Activated CD4-positive, alpha-beta T cell treated with anti-CD3 and anti-CD28 coated beads for 1 hour (primary cell): Measurements from ENCODE around the gene JUP.

Source experiments
- DNase-seq: peaks from one replicate; pipeline ENCODE4 v3.0.0-alpha.2; 2020

Gene JUP

DNA sequence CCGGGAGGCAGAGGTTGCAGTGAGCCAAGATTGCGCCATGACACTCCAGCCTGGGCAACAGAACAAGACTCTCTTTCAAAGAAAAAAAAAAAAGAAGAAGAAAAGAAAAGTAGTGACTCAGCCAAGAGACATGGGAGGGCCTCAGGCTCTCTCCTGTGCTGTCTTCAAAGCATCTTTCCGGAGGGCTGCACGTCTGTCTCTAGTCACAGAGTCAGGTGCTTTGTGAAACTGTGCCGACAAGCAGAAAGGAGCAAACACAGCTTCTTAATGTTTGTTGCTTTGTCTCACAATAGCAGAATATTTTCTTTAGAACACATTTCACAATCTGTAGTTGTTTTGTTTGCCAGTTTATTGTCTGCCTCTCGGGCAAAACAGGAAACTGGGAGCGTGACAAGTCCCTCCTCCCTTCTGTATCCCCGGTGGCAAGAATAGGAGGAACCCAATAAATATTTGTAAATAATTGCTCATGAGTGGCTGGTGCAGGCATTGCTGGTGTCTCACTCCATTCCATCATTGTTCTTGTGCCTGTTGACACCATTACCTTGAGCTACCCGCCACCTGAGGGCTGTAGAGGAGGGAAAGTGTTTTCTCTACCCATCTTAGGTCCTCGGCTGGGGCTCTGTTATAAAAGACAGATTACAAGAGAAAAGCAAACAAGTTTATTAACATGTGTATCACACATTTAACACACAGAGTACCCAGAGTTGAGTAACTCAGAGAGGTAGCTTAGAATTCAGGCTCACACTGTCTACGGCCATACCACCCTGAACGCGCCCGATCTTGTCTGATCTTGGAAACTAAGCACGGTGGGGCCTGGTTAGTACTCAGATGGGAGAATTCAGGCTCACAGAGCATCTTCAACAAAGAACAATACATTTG, 68.9 kb downstream of the JUP start:
- no peak for DNase-seq

DNA sequence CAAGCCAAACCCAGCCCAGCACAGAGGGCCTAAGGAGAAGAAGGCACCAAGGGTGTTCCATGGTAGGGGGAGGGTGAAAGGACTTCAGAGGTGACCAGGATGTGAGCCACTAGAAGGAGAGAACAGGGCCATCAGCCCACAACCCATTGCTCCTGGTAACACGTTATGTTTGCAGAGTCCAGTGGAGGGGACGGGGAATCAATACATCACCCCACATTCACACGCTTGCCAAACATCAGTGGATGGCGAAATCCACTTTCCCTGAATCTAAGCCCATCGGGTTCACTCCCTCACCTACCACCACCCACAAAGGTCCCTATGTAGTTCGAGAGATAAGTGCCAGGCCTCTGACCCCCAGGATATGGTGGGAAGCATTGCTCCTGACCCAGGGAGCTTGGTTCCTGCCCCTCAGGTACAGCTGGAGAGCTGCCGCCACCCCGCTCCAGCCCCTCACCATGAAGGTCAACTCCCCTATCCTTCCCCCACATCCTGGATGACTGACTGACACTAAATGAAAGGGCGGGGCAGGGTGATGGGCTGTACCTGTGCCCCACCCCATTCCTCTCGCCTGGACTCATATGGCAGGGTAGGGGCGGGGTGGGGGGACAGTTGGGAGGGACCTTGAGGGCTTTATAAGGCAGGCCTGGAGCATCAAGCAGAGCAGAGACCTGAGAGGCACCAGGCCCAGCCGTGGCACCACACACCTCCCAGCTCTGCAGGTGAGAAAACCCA, 74.7 kb downstream of the JUP start, which contains the start of gene GAST:
Gene GAST, plus strand, starts transcription at position 663 of the 732 bp plus-strand sequence. CDS start 3,106 bp downstream, outside the sequence.
- no peak for DNase-seq

DNA sequence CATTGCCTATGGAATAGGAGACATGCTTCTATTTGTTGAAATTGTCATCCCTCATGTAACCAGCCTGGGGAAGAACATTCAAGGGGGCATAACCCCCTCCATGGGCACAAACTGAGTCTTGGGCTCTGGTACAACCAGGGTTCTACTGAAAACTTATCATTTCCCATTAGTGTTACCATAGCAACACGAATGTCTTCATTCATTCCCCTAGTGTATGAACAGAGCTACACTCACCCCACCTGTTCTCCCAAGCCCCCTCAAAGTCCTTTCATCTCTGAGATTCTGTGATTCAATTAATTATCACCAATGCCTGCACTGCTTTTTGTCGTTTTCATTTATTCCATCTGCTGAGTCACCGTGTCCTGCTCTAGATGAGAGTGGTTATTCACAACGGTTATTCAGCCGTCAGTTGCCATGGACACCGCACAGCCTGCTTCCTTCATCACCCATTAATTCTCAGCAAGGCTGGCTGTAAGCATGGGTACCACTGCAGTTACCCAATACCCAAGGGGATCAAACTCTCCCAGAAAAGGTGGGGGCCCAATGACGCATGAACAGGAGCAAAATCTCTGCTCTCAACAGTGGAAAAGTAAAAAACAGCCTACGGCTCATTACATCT, 75.9 kb downstream of the JUP start:
- DNase-seq = no peak

DNA sequence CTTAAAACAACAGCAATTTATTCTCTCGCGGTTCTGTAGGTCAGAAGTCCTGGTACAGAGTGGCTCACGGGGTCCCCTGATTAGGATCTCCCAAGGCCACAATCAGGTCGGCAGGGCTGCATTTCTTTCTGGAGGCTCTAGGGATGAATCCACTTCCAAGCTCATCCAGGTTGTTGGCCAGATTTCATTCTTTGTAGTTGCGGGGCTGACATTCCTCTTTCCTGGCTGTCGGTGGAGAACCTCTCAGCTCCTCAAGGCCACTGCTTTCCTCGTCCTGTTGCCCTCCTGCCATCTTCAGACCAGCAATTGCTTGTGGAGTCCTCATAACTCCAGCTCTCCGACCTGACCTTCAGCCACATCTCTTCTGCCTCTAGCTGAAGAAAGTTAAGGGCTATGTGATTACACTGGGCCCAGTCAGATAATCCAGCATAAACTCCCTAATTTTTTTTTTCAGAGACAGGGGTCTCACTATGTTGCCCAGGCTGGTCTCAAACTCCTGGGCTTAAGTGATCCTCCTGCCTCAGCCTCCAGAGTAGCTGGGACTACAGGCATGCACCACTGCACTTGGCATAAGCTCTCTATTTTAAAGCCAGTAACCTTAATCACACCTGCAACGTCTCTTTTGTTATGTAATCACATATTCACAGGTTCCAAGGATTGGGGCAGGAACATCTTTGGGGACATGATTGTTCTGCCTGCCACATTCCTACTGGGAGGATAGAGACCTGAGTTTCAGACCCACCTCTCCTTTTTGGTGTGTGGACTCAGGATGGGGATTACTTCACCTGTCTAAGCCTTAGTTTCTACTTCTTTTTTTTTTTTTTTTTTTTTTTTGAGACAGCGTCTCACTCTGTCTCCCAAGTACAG, 78.5 kb downstream of the JUP start:
- no peak for DNase-seq

DNA sequence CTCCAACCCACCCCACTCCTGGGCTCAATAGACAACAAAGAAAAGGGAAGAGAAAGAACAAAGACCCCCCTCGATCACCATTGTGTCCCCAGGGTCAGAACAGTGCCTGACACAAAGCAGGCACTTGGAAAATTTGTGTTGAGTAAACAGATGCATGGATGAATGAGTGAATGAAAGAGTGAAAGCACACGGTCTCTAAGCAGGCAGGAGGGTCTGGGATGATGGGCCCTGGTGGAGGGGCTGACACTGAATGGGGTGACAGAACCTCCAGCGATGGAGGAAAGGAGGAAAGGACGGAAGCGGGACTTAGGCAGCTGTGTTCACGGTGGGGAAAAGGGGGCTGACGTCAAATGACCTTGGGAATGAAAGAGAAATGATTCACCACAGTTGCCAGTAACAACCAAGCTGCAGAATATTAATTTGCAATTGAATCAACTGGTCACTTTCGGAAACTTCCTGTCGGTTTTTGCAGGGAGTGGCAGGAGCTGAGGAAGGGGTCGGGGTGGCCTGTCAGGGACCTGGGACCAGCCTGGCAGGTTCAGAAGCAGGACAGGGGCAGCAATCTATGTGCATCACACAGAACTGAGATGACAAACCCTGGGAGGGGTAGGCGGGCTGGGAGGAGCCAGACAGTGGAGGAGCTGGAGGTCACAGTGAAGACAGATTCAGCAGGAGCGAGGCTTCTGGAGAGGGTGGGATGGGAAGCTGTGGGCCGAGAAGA, 81.1 kb downstream of the JUP start:
- DNase-seq = no peak
